ENCODE results near the gene MATN1. TPM values are rescaled to one million over a fixed set of nuclear protein-coding genes. Genes with fewer than 3 reads are reported as not detected.

Gene MATN1
- total RNA-seq, 1 experiment from 2014 or later = 0.12 TPM

GRCh38 chr1:30707412-30708360, 15.7 kb downstream of the MATN1 start (continued):
- TF ChIP-seq ATF3 (IDR thresholded peaks at IDR 0.05) (no peak), TCF7L2 (IDR thresholded peaks at IDR 0.05; ENCODE audit: borderline replicate concordance, extremely low read depth, insufficient read depth, insufficient read length) (no peak), ZBTB33 (IDR thresholded peaks at IDR 0.05; ENCODE audit: extremely low read depth, insufficient replicate concordance, low read length) (no peak)

- intact Hi-C loops (cut with micrococcal nuclease) = loop anchor here (5.0 to 10.0 kb wide), 3 partner anchors 272 to 912 kb away; no protein-coding TSS in a partner anchor
- ChIA-PET POLR2A (no interaction called here), CTCF (interaction anchor here (0.7 to 2.9 kb wide), 5 partner anchors 298 to 1824 kb away, joined by 3 to 35 read pairs (median 7); no protein-coding TSS in a partner anchor), RAD21 (ENCODE audit: low non-redundant PET in 1 of 2, low total read pairs in 2 of 2, uncharacterized antibody in 2 of 2, unreplicated experiment in 2 of 2) (no interaction called here)
- H3K4me1 ChIP-seq (ENCODE audit: control insufficient read depth in 1 of 2, insufficient read depth in 2 of 2, low read length in 2 of 2) = peaks cover 0 to 13% of the 10 kb centered on the region in 2 experiments; a peak in 2 of 4 replicates
- H3K9me2 ChIP-seq (ENCODE audit: insufficient read depth) = no peaks in the 10 kb centered on the region
- H3K79me2 ChIP-seq (ENCODE audit: insufficient read depth, low read length) = no peaks in the 10 kb centered on the region
- ATAC-seq = no peak
- DNase-seq (ENCODE audit: low read depth, low spot score) = no peak
- no peak overlapping the region for H3K4me2 ChIP-seq (ENCODE audit: low read length)
- no peak overlapping the region for H3K4me3 ChIP-seq (replicated peaks in 1 of 2; ENCODE audit: low read depth in 1 of 2, low read length in 2 of 2)
- H3K9ac ChIP-seq (ENCODE audit: low read length) = no peak overlapping the region
- H3K36me3 ChIP-seq (ENCODE audit: control insufficient read depth in 1 of 2, insufficient read depth in 2 of 2, low read length in 2 of 2) = no peaks in the 10 kb centered on the region
- H3K27me3 ChIP-seq (ENCODE audit: insufficient read depth, low read length) = no peaks in the 10 kb centered on the region
- no peaks in the 10 kb centered on the region for H3K9me3 ChIP-seq (ENCODE audit: control insufficient read depth in 1 of 2, insufficient read depth in 1 of 2, low read depth in 1 of 2, low read length in 2 of 2)
- H4K20me1 ChIP-seq (ENCODE audit: insufficient read depth) = no peaks in the 10 kb centered on the region
- no peak overlapping the region for H2AFZ ChIP-seq (ENCODE audit: low read depth, low read length, poor library complexity, severe bottlenecking)
- no peak overlapping the region for H3K27ac ChIP-seq (ENCODE audit: low read depth, low read length)
- no TSS peak for BruUV-seq (replicated peaks)
- TF ChIP-seq EGR1 (IDR thresholded peaks at IDR 0.05; ENCODE audit: low read depth) (no peak), REST (IDR thresholded peaks at IDR 0.05; ENCODE audit: low read depth) (no peak), POLR2A (IDR thresholded peaks at IDR 0.05; ENCODE audit: borderline replicate concordance, extremely low read depth, insufficient read depth, insufficient read length) (no peak), ZFX (IDR thresholded peaks at IDR 0.05) (no peak), FOSL1 (IDR thresholded peaks at IDR 0.05; ENCODE audit: low read depth) (no peak), ATF3 (IDR thresholded peaks at IDR 0.05) (no peak), JUND (IDR thresholded peaks at IDR 0.05) (no peak), YY1 (IDR thresholded peaks at IDR 0.05; ENCODE audit: extremely low read depth, insufficient replicate concordance, low read depth, low read length) (no peak), CEBPB (IDR thresholded peaks at IDR 0.05; ENCODE audit: low read depth) (no peak), CBX3 (IDR thresholded peaks at IDR 0.05; ENCODE audit: low read depth) (no peak), RAD21 (IDR thresholded peaks at IDR 0.05; ENCODE audit: low read depth) (no peak), EZH2 (IDR thresholded peaks at IDR 0.05) (no peak), ZBTB33 (IDR thresholded peaks at IDR 0.05; ENCODE audit: extremely low read depth, insufficient replicate concordance, low read length) (no peak), MAX (IDR thresholded peaks at IDR 0.05) (no peak; the same call in 1 of the 2 replicates)
Observed at GRCh38 chr1:30706528-30706927, 16.9 kb downstream of the MATN1 start.
